ENCODE data around the gene FAM174B.
A peak's percentile ranks its signal among the peaks of the same experiment; 100 is the strongest.

Gene FAM174B

DNA sequence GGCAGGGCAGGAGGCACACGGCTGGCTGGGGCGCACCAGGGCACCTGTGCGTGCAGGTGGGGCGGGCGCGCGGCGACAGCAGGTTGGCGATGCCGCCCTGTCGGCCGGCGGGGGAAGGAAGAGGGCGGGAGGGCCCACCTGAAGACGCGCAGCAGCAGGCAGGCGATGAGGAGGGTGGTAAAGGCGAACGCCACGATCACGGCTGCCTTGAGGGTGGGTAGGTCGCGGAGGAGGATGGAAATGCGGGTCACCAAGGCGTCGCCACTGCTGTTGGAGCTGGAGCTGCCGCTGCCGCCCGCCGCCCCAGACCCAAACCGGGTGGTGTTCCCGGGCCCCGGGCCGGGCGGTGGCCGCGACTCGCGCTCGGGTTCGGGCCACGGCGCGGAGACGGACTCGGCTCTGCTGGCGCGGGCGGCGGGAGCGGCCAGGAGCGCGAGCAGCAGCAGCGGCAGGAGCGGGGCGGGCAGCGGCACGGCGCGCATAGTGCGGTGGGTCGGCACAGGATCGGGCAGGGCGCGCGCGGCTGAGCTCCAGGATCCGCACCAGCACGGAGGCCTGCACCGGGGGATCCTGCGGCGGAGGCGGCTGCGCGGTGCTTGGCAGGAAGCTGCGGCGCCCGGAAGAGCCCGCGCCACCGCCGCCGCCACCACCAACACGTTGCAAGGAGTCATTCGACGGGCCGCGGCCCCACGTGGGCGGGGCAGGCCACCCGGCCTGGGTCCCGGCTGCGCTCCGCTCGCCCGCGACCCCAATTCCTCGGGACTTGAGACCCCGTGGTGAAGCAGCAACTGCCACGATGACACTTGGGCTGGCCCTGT lies at the start of gene FAM174B:
FAM174B (minus strand) TSS at position 598 of the 818 bp plus-strand sequence.
- peak; percentile 83 for DNase-seq (ENCODE audit: low spot score)
- TF ChIP-seq, protein P1, sequence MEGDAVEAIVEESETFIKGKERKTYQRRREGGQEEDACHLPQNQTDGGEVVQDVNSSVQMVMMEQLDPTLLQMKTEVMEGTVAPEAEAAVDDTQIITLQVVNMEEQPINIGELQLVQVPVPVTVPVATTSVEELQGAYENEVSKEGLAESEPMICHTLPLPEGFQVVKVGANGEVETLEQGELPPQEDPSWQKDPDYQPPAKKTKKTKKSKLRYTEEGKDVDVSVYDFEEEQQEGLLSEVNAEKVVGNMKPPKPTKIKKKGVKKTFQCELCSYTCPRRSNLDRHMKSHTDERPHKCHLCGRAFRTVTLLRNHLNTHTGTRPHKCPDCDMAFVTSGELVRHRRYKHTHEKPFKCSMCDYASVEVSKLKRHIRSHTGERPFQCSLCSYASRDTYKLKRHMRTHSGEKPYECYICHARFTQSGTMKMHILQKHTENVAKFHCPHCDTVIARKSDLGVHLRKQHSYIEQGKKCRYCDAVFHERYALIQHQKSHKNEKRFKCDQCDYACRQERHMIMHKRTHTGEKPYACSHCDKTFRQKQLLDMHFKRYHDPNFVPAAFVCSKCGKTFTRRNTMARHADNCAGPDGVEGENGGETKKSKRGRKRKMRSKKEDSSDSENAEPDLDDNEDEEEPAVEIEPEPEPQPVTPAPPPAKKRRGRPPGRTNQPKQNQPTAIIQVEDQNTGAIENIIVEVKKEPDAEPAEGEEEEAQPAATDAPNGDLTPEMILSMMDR (IDR thresholded peaks at IDR 0.05; ENCODE audit: extremely low read depth, missing control alignments): no peak

DNA sequence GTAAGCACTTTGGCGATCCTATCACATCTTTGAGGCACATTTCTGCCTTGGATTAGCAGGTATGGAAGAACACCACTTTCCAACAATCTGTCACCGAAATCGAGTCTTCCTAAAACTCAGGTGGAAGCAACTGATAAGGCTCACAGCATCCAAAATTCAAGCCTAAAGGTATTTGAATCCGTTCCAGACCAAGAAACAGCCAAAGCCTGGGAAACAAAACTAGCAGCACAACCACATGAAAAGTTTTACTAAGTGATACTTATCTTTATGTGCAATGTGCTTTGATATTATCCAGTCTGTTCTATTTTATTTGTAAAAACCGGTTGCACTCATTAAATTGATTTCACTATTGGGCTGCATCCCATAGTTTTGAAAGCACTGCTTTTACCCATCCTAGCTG lies 40.5 kb upstream of the FAM174B start:
- DNase-seq (ENCODE audit: low spot score): no peak
- TF ChIP-seq, protein P1 (IDR thresholded peaks at IDR 0.05; ENCODE audit: extremely low read depth, missing control alignments): no peak

DNA sequence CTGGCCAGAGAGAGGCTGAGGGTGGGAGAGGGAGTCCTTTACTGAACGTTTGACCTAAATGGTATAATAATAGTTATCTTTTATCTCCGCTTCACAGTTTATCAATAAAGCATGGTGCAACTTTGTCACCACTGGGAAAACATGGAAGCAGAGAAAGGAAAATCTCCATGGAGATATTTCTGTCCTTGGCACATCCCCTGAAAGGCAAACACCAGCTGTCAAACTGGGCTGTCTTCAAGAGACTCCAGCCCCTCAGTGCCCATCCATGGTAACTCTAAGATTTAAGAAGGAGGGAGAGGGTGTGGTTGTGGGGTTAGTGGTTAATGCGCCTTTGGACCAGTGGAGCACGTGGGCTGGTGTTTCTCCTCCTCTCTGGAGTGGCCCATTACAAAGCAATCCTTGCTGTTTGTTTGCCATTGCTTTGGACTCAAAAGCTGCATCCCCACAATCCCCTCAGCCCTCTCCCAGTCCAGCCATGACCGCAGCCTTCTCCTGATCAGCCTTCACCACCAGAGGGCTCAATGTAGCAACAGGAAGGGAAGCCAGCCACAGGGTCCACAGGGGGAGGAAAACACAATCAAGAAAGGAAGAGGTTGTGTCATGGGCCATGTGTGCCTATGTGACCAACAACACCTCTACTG lies 38.2 kb upstream of the FAM174B start:
- TF ChIP-seq, protein P1 (IDR thresholded peaks at IDR 0.05; ENCODE audit: extremely low read depth, missing control alignments): peak; percentile 4
- no peak for DNase-seq (ENCODE audit: low spot score)

- TF ChIP-seq, protein P1 (IDR thresholded peaks at IDR 0.05; ENCODE audit: extremely low read depth, missing control alignments): no peak
- no peak for DNase-seq (ENCODE audit: low spot score)
Measured at GRCh38 chr15:92690395-92690794, 34.8 kb upstream of the FAM174B start.

DNA sequence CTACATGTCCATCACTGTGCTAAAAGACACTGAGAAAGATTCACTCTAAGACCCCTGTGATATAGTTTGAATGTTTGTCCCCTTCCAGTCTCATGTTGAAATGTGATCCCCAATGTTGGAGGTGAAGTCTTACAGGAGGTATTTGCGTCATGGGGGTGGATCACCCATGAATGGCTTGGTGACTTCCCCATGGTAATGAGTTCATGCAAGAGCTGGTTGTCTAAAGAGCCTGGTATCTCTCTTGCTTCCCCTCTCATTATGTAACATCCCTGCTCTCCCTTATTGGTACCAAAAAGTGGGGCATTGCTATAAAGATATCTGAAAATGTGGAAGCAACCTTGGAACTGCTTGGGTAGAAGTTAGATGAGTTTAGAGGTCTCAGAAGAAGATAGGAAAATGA lies 32.2 kb upstream of the FAM174B start:
- DNase-seq (ENCODE audit: low spot score): no peak
- TF ChIP-seq, protein P1 (IDR thresholded peaks at IDR 0.05; ENCODE audit: extremely low read depth, missing control alignments): no peak

DNA sequence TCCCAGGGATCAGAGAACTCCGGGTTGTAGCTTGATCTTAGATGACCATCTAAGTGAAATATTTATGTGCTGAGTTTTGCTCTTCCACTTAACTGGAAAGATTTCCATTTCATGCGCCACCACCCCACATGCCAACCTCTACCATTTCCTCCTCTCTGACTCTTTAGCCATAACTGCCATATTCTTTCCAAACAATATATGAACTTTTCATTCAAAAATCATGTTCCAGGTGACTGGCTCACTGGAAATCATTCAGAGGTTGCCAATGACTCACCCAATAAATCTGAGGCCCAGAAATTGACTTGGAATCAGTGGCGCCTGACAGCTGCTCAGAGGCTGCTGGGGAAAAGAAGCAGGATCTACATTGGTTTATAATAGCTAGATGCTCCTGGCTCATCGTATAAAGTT lies 31.6 kb upstream of the FAM174B start:
- TF ChIP-seq, protein P1 (IDR thresholded peaks at IDR 0.05; ENCODE audit: extremely low read depth, missing control alignments): no peak
- DNase-seq (ENCODE audit: low spot score): no peak

DNA sequence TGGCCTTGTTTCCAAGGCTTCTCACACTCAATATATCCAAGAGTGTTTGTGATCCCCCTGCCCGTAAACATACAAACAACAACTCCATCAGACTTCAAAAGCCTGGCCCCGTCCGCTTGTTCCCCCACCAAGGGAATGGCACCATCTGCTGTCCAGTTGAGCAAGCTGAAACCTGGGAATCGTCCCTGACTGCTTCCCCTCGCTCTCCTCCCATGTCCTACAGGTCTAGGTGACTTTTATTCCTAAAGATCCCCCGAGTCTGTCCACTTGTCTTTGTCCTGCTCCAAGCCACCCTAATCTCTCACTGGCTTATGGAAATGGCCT lies 27.9 kb upstream of the FAM174B start:
- DNase-seq (ENCODE audit: low spot score): no peak
- TF ChIP-seq, protein P1 (IDR thresholded peaks at IDR 0.05; ENCODE audit: extremely low read depth, missing control alignments): no peak

All from GM20000 (cell line).